ENCODE data around the gene LDLRAD4.

LDLRAD4 gene

GRCh38 chr18:13366541-13366940, 148.0 kb downstream of the LDLRAD4 start:
- ChIA-PET CTCF (no interaction called here), POLR2A (no interaction called here)
- TF ChIP-seq FOXM1 (IDR thresholded peaks at IDR 0.05; ENCODE audit: borderline replicate concordance) (no peak), ARNT (IDR thresholded peaks at IDR 0.05) (no peak), NFRKB (IDR thresholded peaks at IDR 0.05) (no peak), SP1 (IDR thresholded peaks at IDR 0.05) (no peak), ELF4 (IDR thresholded peaks at IDR 0.05) (no peak), BHLHE40 (IDR thresholded peaks at IDR 0.05; ENCODE audit: borderline replicate concordance) (no peak), HDGF (IDR thresholded peaks at IDR 0.05; ENCODE audit: borderline replicate concordance) (no peak), CTBP1 (IDR thresholded peaks at IDR 0.05; ENCODE audit: borderline replicate concordance) (no peak), ZNF384 (IDR thresholded peaks at IDR 0.05) (no peak), FOXA1 (IDR thresholded peaks at IDR 0.05) (no peak)
- TF ChIP-seq, protein P1, sequence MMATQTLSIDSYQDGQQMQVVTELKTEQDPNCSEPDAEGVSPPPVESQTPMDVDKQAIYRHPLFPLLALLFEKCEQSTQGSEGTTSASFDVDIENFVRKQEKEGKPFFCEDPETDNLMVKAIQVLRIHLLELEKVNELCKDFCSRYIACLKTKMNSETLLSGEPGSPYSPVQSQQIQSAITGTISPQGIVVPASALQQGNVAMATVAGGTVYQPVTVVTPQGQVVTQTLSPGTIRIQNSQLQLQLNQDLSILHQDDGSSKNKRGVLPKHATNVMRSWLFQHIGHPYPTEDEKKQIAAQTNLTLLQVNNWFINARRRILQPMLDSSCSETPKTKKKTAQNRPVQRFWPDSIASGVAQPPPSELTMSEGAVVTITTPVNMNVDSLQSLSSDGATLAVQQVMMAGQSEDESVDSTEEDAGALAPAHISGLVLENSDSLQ (IDR thresholded peaks at IDR 0.05): no peak
- DNase-seq (ENCODE audit: extremely low spot score): no peak

DNA sequence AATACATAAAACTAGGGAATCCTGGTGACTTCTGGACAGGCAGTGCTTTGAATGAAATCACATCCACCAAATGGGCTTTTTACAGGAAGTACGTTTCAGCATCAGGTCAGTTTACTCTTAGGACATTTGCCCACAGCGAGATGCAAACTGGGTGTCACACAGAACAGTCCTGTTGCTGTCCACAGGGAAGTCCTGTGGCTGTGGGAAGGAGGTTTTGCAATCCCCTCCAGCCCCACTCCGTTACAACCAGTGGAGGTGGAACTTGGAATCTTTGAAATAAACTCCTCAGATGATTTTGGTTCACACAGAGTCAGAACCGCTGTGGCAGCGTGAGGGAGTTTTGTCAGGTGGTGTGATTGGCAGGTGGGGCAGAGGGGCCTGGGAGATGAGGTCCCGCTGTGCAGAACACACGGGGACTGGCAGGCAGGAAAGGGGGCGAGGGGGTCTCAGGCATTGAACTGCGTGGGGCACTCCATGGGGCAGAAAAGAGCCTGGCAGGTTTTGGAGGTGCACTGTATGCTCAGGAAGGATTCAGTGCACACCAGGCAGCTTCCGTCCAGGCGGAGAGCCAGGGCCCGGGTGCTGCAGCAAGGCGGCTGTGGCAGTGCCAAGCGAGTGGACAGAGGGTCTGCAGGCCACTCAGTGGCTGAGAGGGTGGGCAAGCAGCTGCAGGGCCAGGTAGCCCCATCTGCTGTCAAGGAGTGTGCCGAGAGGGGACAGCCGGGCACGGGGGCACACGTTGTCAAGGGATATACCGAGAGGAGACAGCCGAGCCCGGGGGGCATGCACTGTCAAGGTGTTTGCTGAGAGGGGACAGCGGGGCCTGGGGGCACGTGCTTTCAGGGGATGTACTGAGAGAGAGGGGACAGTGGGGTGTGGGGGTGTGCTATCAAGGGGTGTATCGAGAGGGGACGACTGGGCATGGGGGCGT, 148.7 kb downstream of the LDLRAD4 start:
- TF ChIP-seq FOXM1 (IDR thresholded peaks at IDR 0.05; ENCODE audit: borderline replicate concordance): no peak
- ChIA-PET CTCF (no interaction called here), POLR2A (no interaction called here)
- DNase-seq (ENCODE audit: extremely low spot score): no peak

DNA sequence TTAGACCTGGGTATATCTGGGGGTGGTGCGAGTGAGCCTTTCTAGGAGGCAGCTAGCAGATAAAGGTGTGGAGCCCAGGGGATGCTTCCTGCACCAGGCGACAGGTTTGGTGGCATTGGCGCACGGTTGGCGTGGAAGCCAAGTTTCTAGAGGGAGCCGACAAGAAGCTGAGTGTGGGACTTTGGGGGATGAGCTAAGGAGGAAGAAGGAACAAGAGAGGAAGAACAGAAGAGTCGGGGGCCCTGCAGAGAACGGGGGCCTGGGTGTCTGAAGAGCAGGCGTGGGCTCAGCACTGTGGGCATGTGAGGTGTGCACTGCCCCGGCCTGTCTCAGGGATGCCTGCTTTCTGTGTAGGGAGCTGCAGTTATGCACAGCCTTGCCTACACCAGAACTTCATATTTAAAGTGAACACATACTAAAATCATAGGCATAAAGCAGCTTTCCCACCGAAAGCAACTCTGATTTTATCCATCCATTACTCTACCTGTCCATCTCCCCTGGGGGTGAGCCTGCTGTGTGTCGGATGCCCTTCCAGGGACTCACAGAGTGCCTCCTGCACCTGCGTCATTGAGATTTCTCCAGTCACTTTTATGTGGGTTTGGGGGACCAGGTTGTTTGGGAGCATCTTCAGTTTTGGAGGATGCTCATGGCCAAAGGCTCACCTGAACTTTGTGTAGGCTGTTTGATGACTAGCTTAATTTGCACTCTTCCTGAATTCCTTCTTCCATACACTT, 149.7 kb downstream of the LDLRAD4 start:
- DNase-seq (ENCODE audit: extremely low spot score): no peak
- ChIA-PET CTCF (no interaction called here), POLR2A (no interaction called here)
- TF ChIP-seq SUZ12 (IDR thresholded peaks at IDR 0.05) (no peak), ELF4 (IDR thresholded peaks at IDR 0.05) (no peak), TARDBP (IDR thresholded peaks at IDR 0.05) (no peak)

DNA sequence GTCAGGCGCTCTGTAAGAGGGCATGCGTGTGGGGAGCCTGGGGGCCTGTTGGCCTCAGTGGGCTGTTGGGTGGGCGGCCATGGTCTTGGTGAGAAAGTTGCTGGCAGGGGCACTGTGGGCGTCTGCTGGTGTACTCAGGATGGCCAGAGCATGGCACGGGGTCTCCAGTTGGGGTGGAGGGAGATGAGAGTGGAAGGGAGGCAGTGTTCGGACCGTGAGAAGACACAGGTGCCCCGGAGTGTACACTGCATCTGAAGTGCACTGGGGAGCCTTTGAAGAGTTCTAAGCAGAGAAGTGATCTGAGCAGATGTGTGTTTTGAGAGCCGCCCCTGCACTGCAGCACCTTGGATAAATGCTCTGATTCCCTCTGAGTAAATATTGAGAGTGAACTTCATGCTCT, 150.8 kb downstream of the LDLRAD4 start:
- no peak for TF ChIP-seq NFRKB (IDR thresholded peaks at IDR 0.05)
- TF ChIP-seq L3MBTL2 (conservative IDR thresholded peaks at IDR 0.05): no peak
- TF ChIP-seq FOXM1 (IDR thresholded peaks at IDR 0.05; ENCODE audit: borderline replicate concordance): no peak
- no peak for TF ChIP-seq FOXK2 (IDR thresholded peaks at IDR 0.05)
- TF ChIP-seq, protein P1 (IDR thresholded peaks at IDR 0.05): no peak
- no peak for TF ChIP-seq ZNF384 (IDR thresholded peaks at IDR 0.05)
- TF ChIP-seq CTBP1 (IDR thresholded peaks at IDR 0.05; ENCODE audit: borderline replicate concordance): no peak
- no peak for TF ChIP-seq ARNT (IDR thresholded peaks at IDR 0.05)
- no peak for TF ChIP-seq SUZ12 (IDR thresholded peaks at IDR 0.05)
- TF ChIP-seq HDGF (IDR thresholded peaks at IDR 0.05; ENCODE audit: borderline replicate concordance): no peak
- TF ChIP-seq LEF1 (IDR thresholded peaks at IDR 0.05; ENCODE audit: borderline replicate concordance): no peak
- CTCF ChIA-PET: no interaction called here
- no peak for DNase-seq (ENCODE audit: extremely low spot score)
- POLR2A ChIA-PET: no interaction called here

- no peak for DNase-seq (ENCODE audit: extremely low spot score)
Measured at GRCh38 chr18:13369756-13370510, 151.4 kb downstream of the LDLRAD4 start.

GRCh38 chr18:13370995-13371625, 152.6 kb downstream of the LDLRAD4 start:
- ChIA-PET CTCF (no interaction called here), POLR2A (no interaction called here)
- no peak for DNase-seq (ENCODE audit: extremely low spot score)
- TF ChIP-seq FOXK2 (IDR thresholded peaks at IDR 0.05) (no peak), ELF4 (IDR thresholded peaks at IDR 0.05) (no peak), ZNF384 (IDR thresholded peaks at IDR 0.05) (no peak), SUZ12 (IDR thresholded peaks at IDR 0.05) (no peak), FOXA1 (IDR thresholded peaks at IDR 0.05) (no peak), HDGF (IDR thresholded peaks at IDR 0.05; ENCODE audit: borderline replicate concordance) (no peak), TARDBP (IDR thresholded peaks at IDR 0.05) (no peak), ARNT (IDR thresholded peaks at IDR 0.05) (no peak), NFRKB (IDR thresholded peaks at IDR 0.05) (no peak), SP1 (IDR thresholded peaks at IDR 0.05) (no peak), FOXM1 (IDR thresholded peaks at IDR 0.05; ENCODE audit: borderline replicate concordance) (no peak), LEF1 (IDR thresholded peaks at IDR 0.05; ENCODE audit: borderline replicate concordance) (no peak), CTBP1 (IDR thresholded peaks at IDR 0.05; ENCODE audit: borderline replicate concordance) (no peak), BHLHE40 (IDR thresholded peaks at IDR 0.05; ENCODE audit: borderline replicate concordance) (no peak), L3MBTL2 (conservative IDR thresholded peaks at IDR 0.05) (no peak)
- TF ChIP-seq, protein P1 (IDR thresholded peaks at IDR 0.05): no peak

More at GRCh38 chr18:13369756-13370510, 151.4 kb downstream of the LDLRAD4 start:
- no peak for TF ChIP-seq LEF1 (IDR thresholded peaks at IDR 0.05; ENCODE audit: borderline replicate concordance)
- TF ChIP-seq BHLHE40 (IDR thresholded peaks at IDR 0.05; ENCODE audit: borderline replicate concordance): no peak
- no peak for TF ChIP-seq FOXM1 (IDR thresholded peaks at IDR 0.05; ENCODE audit: borderline replicate concordance)
- TF ChIP-seq ZNF384 (IDR thresholded peaks at IDR 0.05): no peak
- no peak for TF ChIP-seq L3MBTL2 (conservative IDR thresholded peaks at IDR 0.05)
- TF ChIP-seq SUZ12 (IDR thresholded peaks at IDR 0.05): no peak
- no peak for TF ChIP-seq CTBP1 (IDR thresholded peaks at IDR 0.05; ENCODE audit: borderline replicate concordance)
- no peak for TF ChIP-seq HDGF (IDR thresholded peaks at IDR 0.05; ENCODE audit: borderline replicate concordance)
- no peak for TF ChIP-seq FOXK2 (IDR thresholded peaks at IDR 0.05)
- no peak for TF ChIP-seq ELF4 (IDR thresholded peaks at IDR 0.05)
- no peak for TF ChIP-seq SP1 (IDR thresholded peaks at IDR 0.05)
- TF ChIP-seq TARDBP (IDR thresholded peaks at IDR 0.05): no peak
- no peak for TF ChIP-seq FOXA1 (IDR thresholded peaks at IDR 0.05)
- POLR2A ChIA-PET: no interaction called here
- CTCF ChIA-PET: no interaction called here

All from HEK293T (cell line).